ENCODE data around the gene SQOR.

SQOR gene

DNA sequence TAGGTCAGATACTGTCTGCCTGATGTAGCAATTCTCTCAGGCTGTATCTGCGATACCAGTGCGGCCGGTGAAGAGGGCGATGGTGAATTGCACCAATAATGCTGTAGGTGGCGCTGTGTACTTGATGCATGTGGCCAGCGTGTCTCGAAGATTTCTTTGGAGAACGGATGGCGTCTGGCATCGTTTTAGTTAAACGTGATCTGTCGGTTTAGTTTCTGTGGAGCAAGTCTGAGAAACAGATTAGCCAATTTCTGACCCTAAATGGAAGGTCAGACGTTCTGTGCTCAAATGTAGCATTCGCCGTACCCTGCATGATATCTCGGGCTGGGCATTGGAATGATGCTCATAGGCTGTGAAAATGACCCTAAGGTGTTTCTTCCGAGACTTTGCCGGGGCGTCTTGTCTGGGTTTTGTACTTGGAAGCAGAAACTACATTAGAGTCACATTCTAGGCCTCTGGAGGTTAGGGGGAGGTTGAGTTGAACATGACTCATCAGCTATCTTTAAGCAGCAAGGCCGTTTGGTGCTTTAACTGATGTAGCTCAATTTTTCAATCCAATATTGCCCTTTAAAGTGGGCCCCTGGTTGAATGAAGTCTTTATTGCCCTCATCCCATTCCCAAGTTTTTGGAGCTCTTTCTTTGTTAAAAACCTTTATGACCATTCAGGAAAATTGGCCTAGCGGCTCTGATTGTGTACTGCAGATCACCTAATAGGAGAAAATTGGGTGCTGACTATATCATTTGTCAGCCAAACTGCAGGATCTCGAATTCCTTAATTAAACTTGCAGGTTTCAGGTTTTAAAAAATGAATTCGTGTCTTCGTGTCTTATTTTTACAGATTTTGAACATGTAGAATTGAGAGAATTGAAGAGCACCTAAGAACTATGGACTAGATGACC lies 80.0 kb downstream of the SQOR start:
- DNase-seq, result peak in 5 of 14 donors; percentile 1 to 25 (median 3)

GRCh38 chr15:45715528-45715927 lies 80.7 kb downstream of the SQOR start:
- DNase-seq, result no peak

- no peak for DNase-seq
Observed at GRCh38 chr15:45719490-45719889, 84.7 kb downstream of the SQOR start.

DNA sequence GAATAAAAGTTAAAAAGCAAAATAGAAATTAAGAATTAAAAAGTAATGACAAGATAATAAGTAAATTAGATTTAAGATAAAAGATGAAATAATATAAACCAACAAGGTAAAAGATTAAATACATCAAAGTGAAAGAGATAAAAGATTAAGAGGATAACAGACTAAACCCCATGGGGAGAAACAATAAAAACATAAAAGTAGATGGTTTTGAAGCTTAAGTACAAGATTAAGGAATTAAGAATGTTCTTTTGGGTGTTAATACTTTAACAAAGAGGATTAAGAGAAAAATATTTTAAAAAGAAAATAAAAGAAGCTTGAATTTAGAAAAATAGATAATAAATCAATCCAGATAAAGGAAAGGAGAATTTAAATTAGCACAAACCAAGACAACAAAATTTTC lies 85.4 kb downstream of the SQOR start:
- no peak for DNase-seq

DNA sequence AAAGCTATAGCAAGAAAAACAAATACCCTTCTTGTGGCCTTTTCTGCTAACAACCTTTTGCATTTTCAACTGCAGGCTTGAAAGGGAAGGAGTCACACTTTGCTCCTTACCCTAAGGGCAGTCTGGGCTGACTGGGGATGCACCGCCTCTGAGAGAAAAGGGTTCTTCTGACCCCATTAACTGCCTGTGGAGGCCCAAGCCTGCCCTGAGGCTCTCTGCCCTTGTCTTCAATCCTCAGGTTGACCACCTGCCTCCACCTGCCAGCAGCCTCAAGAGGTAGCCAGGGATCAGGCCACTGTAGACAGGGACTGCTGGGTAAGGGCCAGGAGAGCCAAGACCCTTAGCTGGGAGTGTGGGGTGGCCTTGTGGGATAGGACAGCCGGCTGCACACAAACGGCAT lies 93.8 kb downstream of the SQOR start:
- peak in 1 of 14 donors; percentile 4 for DNase-seq

- DNase-seq, result no peak
Observed at GRCh38 chr15:45729141-45729540, 94.3 kb downstream of the SQOR start.

DNA sequence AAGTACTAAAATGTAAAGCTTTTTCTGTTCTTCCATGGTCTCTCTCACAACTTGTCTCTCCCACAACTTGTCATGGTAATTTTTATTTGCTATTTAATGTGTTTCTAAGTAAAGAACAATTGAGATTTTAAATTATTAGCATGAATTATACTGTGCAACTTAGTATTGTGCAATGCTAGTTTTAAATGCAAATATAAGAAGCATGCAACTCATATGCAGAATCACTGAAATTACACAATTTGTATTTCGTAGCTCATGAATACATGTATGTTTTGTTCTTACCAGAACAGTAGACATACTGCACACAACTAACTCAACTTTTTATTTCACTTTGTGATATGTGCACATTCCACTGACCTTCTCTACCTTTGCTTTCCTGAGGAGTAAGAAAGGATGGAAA lies 96.5 kb downstream of the SQOR start:
- DNase-seq, result no peak

GRCh38 chr15:45732662-45733061 lies 97.8 kb downstream of the SQOR start:
- DNase-seq, result peak in 7 of 14 donors; percentile 4 to 39 (median 19)

GRCh38 chr15:45734260-45734711 lies 99.5 kb downstream of the SQOR start:
- DNase-seq, result no peak

Data from C1 segment of cervical spinal cord (tissue), 14 donors.